ENCODE data around the gene BSND. TPM values are rescaled to one million over a fixed set of nuclear protein-coding genes. Genes with fewer than 3 reads are reported as not detected.
"Not testable (repeated sequence)": the region's sequence is repeated elsewhere in the genome, so short reads cannot be mapped to it uniquely, and the experiment has no call there.

BSND gene
- total RNA-seq, 1 experiment from 2014 or later, result not detected

DNA sequence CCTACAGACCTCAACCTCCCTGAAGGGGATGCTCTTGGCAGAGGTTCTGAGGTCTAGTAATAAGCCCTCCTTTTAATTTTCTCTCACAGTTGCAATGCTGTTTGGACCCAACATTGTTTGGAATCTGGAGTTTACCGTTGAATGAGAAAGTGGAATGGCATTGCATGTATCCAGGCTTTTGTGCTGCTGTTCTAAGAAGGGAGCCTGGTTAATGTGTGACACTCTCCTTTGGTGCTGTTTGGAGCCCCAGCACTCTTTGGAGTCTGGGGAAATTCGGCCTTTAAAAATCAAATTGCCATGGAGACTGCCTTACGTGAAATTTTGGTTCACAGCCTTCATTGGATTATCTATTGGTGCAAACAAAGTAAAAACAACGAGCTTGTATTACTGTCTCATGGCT is 42.0 kb upstream of the BSND start:
- BruUV-seq (replicated peaks), result no TSS peak
- no peaks in the 10 kb centered on the region for H4K20me1 ChIP-seq (ENCODE audit: low read length)
- intact Hi-C loops (cut with micrococcal nuclease), result no loop called here
- DNase-seq (no peak), ATAC-seq (no peak)
- peaks cover 44% of the 10 kb centered on the region for H3K4me1 ChIP-seq (ENCODE audit: insufficient read depth, low read length)
- no peak overlapping the region for H3K4me3 ChIP-seq (ENCODE audit: low read length)
- H3K9me2 ChIP-seq (replicated peaks; ENCODE audit: low read length), result no peaks in the 10 kb centered on the region
- TF ChIP-seq EZH2phosphoT487 (IDR thresholded peaks at IDR 0.05; ENCODE audit: borderline replicate concordance, low read length), result no peak
- TF ChIP-seq, protein P1, sequence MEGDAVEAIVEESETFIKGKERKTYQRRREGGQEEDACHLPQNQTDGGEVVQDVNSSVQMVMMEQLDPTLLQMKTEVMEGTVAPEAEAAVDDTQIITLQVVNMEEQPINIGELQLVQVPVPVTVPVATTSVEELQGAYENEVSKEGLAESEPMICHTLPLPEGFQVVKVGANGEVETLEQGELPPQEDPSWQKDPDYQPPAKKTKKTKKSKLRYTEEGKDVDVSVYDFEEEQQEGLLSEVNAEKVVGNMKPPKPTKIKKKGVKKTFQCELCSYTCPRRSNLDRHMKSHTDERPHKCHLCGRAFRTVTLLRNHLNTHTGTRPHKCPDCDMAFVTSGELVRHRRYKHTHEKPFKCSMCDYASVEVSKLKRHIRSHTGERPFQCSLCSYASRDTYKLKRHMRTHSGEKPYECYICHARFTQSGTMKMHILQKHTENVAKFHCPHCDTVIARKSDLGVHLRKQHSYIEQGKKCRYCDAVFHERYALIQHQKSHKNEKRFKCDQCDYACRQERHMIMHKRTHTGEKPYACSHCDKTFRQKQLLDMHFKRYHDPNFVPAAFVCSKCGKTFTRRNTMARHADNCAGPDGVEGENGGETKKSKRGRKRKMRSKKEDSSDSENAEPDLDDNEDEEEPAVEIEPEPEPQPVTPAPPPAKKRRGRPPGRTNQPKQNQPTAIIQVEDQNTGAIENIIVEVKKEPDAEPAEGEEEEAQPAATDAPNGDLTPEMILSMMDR (conservative IDR thresholded peaks at IDR 0.05; ENCODE audit: low read depth, low read length), result no peak
- no peak for TF ChIP-seq EZH2 (IDR thresholded peaks at IDR 0.05; ENCODE audit: low read length, unreplicated experiment)
- POLR2A ChIA-PET (ENCODE audit: unreplicated experiment), result no interaction called here
- no peaks in the 10 kb centered on the region for H3K79me2 ChIP-seq (ENCODE audit: low read length)
- CTCF ChIA-PET, result no interaction called here
- no peak overlapping the region for H3K27ac ChIP-seq (ENCODE audit: low read length)
- no peaks in the 10 kb centered on the region for H3K27me3 ChIP-seq (ENCODE audit: low read length)
- no peak overlapping the region for H3K4me2 ChIP-seq (ENCODE audit: low read length)
- H3F3A ChIP-seq (ENCODE audit: low read length, unreplicated experiment), result no peaks in the 10 kb centered on the region
- no peak overlapping the region for H2AFZ ChIP-seq (ENCODE audit: low read length)
- H3K9me3 ChIP-seq (ENCODE audit: low read length), result no peaks in the 10 kb centered on the region
- H3K36me3 ChIP-seq (ENCODE audit: low read depth, low read length), result no peaks in the 10 kb centered on the region
- H3K9ac ChIP-seq (ENCODE audit: low read length), result no peak overlapping the region

DNA sequence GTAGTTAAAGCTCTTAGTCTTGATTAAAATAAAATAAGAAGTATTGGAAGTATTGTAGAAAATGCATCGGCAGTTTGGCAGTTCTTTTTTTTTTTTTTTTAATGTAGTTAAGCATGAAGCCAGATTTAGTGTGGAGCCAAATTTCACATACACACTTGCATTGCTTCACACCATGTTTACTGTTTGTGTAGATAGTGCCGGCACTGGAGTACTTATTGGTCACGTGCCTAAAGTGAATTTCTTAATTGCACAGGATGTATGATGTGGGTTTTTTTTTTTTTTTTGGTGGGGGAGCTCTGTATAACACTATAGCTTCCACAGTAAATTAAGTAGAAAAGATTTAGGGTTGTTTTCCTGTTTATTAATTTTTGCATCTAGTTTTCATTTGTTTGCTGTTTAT is 39.5 kb upstream of the BSND start:
- Histone ChIP-seq H3K79me2 (ENCODE audit: low read length) (no peaks in the 10 kb centered on the region), H3F3A (ENCODE audit: low read length, unreplicated experiment) (no peaks in the 10 kb centered on the region), H3K36me3 (ENCODE audit: low read depth, low read length) (no peaks in the 10 kb centered on the region), H3K9me3 (ENCODE audit: low read length) (no peaks in the 10 kb centered on the region), H4K20me1 (ENCODE audit: low read length) (no peaks in the 10 kb centered on the region), H3K4me2 (ENCODE audit: low read length) (no peak overlapping the region), H3K9me2 (replicated peaks; ENCODE audit: low read length) (no peaks in the 10 kb centered on the region), H3K27me3 (ENCODE audit: low read length) (no peaks in the 10 kb centered on the region), H2AFZ (ENCODE audit: low read length) (no peak overlapping the region), H3K9ac (ENCODE audit: low read length) (no peak overlapping the region), H3K4me1 (ENCODE audit: insufficient read depth, low read length) (peaks cover 25% of the 10 kb centered on the region), H3K27ac (ENCODE audit: low read length) (no peak overlapping the region), H3K4me3 (ENCODE audit: low read length) (no peak overlapping the region)
- ChIA-PET POLR2A (ENCODE audit: unreplicated experiment) (no interaction called here), CTCF (no interaction called here)
- BruUV-seq (replicated peaks), result no TSS peak
- DNase-seq (no peak), ATAC-seq (no peak)
- intact Hi-C loops (cut with micrococcal nuclease), result no loop called here
- TF ChIP-seq, protein P1 (conservative IDR thresholded peaks at IDR 0.05; ENCODE audit: low read depth, low read length), result no peak
- TF ChIP-seq EZH2 (IDR thresholded peaks at IDR 0.05; ENCODE audit: low read length, unreplicated experiment), result no peak
- no peak for TF ChIP-seq EZH2phosphoT487 (IDR thresholded peaks at IDR 0.05; ENCODE audit: borderline replicate concordance, low read length)

DNA sequence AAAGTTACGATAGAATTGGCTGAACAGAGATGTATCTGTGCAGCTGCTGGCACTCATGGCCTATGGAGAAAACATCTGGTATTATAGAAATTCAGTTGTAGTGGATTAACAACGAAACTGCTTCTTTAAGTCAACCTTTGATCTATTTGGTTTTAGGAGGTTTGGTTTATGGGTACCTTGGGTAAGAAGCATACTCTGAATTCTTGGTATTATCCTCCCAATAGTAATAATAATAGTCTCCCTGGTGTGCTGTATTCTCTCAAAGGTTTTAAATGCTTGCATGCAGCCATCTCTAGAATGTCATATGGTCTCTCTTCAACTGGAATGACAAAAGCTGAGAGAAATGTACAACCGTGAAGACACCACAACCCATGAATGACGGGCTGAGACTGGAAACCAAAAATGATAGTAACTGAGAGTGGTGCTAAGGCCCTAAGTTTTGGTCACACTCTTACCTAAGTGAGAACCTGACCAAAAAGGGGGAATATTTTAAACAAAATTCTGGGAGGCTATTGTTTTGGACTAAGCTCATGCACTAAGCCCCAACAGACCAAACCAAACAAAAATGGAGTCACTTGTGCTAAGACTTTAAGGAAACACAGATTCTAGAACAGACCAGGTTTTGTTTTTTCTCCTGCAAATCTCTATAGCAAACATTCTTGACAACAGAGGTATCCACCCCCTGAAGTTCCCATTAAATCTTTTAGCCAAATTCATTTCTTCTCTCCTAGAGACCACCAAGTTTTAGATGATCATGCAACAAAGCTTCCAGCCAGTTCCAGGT is 35.9 kb upstream of the BSND start:
- CTCF ChIA-PET, result no interaction called here

DNA sequence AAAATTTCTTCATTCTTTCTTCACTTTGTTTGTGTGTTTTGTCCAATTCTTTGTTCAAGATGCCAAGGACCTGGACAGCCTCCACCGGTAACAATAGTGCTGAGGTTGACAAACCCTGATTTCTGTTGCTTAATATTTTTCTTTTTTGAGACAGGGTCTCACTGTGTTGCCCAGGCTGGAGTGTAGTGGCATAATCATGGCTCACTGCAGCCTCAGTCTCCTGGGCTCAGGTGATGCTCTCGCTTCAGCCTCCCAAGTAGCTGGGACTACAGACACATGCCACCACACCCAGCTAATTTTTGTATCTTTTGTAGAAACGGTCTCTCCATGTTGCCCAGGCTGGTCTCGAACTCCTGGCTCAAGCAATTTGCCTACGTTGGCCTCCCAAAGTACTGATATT is 34.9 kb upstream of the BSND start:
- H3K79me2 ChIP-seq (ENCODE audit: low read length); H3K4me3 ChIP-seq (ENCODE audit: low read length); intact Hi-C loops (cut with micrococcal nuclease); H3K9me2 ChIP-seq (replicated peaks; ENCODE audit: low read length); H3K27ac ChIP-seq (ENCODE audit: low read length); H3K4me2 ChIP-seq (ENCODE audit: low read length); H3K27me3 ChIP-seq (ENCODE audit: low read length); H3K9ac ChIP-seq (ENCODE audit: low read length); DNase-seq; H2AFZ ChIP-seq (ENCODE audit: low read length); H4K20me1 ChIP-seq (ENCODE audit: low read length); CTCF ChIA-PET; H3K9me3 ChIP-seq (ENCODE audit: low read length); H3F3A ChIP-seq (ENCODE audit: low read length, unreplicated experiment); POLR2A ChIA-PET (ENCODE audit: unreplicated experiment); BruUV-seq (replicated peaks); H3K36me3 ChIP-seq (ENCODE audit: low read depth, low read length); ATAC-seq: not testable (repeated sequence)
- peaks cover 24% of the 10 kb centered on the region for H3K4me1 ChIP-seq (ENCODE audit: insufficient read depth, low read length)

More for the DNA sequence above, 35.9 kb upstream of the BSND start:
- TF ChIP-seq, protein P1 (conservative IDR thresholded peaks at IDR 0.05; ENCODE audit: low read depth, low read length), result no peak
- no peak for TF ChIP-seq EZH2 (IDR thresholded peaks at IDR 0.05; ENCODE audit: low read length, unreplicated experiment)
- TF ChIP-seq EZH2phosphoT487 (IDR thresholded peaks at IDR 0.05; ENCODE audit: borderline replicate concordance, low read length), result no peak
- H3K79me2 ChIP-seq (ENCODE audit: low read length), result no peaks in the 10 kb centered on the region
- DNase-seq (no peak), ATAC-seq (no peak)
- H2AFZ ChIP-seq (ENCODE audit: low read length), result no peak overlapping the region
- no peak overlapping the region for H3K27ac ChIP-seq (ENCODE audit: low read length)
- no peaks in the 10 kb centered on the region for H3K9me2 ChIP-seq (replicated peaks; ENCODE audit: low read length)
- H3F3A ChIP-seq (ENCODE audit: low read length, unreplicated experiment), result no peaks in the 10 kb centered on the region
- peaks cover 23% of the 10 kb centered on the region for H3K4me1 ChIP-seq (ENCODE audit: insufficient read depth, low read length)
- H3K36me3 ChIP-seq (ENCODE audit: low read depth, low read length), result no peaks in the 10 kb centered on the region
- no peak overlapping the region for H3K4me2 ChIP-seq (ENCODE audit: low read length)
- H3K9ac ChIP-seq (ENCODE audit: low read length), result no peak overlapping the region
- BruUV-seq (replicated peaks), result no TSS peak
- no peaks in the 10 kb centered on the region for H3K9me3 ChIP-seq (ENCODE audit: low read length)
- no peak overlapping the region for H3K4me3 ChIP-seq (ENCODE audit: low read length)
- no peaks in the 10 kb centered on the region for H4K20me1 ChIP-seq (ENCODE audit: low read length)
- POLR2A ChIA-PET (ENCODE audit: unreplicated experiment), result no interaction called here
- H3K27me3 ChIP-seq (ENCODE audit: low read length), result no peaks in the 10 kb centered on the region
- intact Hi-C loops (cut with micrococcal nuclease), result no loop called here

Measured in PC-3 (cell line).